Tibial nerve (tissue), 3 donors: ENCODE measurements around the gene NLRP1.

ENCODE experiments used
- POLR2A ChIP-seq, 2 donors: fragments of 450-650 bp; IDR thresholded peaks; one replicate each; pipeline ENCODE4 v1.6.1; 2017; ENCODE audit warnings: antibody characterized with exemption in 2 of 2, mild to moderate bottlenecking in 2 of 2, moderate library complexity in 2 of 2
- TF ChIP-seq, protein P1 (sequence below), 5 experiments: fragments of 200-600 bp in 3 of 5; fragments of 450-650 bp in 2 of 5; sonication (generic) in 3 of 5; IDR thresholded peaks; one replicate each; pipeline ENCODE4 v1.5.1; 2016 to 2019; ENCODE audit warnings: antibody characterized with exemption in 5 of 5, mild to moderate bottlenecking in 3 of 5, moderate library complexity in 2 of 5

DNA sequence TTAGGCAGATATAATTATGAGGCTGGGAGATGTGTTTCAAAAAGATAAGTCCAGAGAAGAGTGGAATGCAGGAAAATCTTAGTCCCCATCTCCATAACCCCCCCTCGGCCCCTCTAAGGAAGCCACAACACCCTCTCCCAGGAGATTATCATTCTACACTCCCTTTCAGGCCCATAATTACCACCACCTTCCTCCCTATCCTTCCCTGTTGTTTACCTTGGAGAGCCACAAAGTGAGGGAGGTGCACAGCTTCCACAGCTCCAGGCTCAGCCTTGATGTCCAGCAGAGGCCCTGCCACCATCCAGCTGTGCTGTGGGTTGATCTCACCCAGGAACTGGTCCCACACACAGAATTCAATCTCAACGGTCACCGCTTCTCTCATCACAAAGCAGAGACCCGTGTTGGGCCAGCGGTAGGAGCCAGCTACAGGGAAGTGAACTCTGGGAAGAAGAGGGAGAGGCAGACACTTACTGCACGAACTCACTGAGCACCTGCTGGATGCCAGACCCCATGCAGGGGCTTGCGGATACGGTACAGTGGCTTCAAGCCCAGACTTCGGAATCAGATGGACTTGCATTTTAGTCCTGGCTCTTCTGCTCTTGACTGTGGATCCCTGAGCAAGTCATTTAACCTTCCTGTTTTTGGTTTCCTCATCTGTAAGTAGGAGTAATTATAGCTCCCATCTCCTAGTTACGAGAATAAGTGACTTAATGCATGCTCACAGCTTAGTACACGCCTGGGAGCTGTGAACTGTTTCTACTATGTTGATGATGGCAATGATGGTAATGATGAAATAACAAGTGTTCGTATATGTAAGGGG, 53.8 kb downstream of the NLRP1 start:
- TF ChIP-seq, protein P1, sequence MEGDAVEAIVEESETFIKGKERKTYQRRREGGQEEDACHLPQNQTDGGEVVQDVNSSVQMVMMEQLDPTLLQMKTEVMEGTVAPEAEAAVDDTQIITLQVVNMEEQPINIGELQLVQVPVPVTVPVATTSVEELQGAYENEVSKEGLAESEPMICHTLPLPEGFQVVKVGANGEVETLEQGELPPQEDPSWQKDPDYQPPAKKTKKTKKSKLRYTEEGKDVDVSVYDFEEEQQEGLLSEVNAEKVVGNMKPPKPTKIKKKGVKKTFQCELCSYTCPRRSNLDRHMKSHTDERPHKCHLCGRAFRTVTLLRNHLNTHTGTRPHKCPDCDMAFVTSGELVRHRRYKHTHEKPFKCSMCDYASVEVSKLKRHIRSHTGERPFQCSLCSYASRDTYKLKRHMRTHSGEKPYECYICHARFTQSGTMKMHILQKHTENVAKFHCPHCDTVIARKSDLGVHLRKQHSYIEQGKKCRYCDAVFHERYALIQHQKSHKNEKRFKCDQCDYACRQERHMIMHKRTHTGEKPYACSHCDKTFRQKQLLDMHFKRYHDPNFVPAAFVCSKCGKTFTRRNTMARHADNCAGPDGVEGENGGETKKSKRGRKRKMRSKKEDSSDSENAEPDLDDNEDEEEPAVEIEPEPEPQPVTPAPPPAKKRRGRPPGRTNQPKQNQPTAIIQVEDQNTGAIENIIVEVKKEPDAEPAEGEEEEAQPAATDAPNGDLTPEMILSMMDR (IDR thresholded peaks at IDR 0.05): no peak
- TF ChIP-seq POLR2A (IDR thresholded peaks at IDR 0.05): no peak
